GM12873 (cell line): ENCODE results near the gene SLC2A14.

Experiments
- TF ChIP-seq, protein P1 (sequence below): IDR thresholded peaks from 2 replicates; pipeline ENCODE4 v1.5.1; 2012; ENCODE audit warnings: low read depth, mild to moderate bottlenecking, moderate library complexity, low read length, control low read depth; ENCODE audit not compliant: insufficient read depth; ENCODE audit errors: missing control alignments

The SLC2A14 gene

DNA sequence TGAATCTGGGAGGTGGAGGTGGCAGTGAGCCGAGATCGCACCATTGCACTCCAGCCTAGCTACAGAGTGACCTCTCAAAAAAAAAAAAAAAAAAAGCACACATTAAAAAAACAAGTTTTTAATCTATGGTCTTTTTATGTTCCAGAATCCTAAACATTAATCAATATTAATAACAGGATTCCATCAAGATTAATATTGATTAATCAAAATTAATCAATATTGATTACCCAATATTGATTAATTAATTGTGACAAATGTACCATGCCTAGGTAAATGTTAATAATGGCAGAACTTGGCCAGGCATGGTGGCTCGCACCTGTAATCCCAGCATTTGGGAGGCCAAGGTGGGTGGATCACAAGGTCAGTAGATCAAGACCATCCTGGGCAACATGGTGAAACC lies 91.4 kb downstream of the SLC2A14 start:
- TF ChIP-seq, protein P1, sequence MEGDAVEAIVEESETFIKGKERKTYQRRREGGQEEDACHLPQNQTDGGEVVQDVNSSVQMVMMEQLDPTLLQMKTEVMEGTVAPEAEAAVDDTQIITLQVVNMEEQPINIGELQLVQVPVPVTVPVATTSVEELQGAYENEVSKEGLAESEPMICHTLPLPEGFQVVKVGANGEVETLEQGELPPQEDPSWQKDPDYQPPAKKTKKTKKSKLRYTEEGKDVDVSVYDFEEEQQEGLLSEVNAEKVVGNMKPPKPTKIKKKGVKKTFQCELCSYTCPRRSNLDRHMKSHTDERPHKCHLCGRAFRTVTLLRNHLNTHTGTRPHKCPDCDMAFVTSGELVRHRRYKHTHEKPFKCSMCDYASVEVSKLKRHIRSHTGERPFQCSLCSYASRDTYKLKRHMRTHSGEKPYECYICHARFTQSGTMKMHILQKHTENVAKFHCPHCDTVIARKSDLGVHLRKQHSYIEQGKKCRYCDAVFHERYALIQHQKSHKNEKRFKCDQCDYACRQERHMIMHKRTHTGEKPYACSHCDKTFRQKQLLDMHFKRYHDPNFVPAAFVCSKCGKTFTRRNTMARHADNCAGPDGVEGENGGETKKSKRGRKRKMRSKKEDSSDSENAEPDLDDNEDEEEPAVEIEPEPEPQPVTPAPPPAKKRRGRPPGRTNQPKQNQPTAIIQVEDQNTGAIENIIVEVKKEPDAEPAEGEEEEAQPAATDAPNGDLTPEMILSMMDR, result no peak

DNA sequence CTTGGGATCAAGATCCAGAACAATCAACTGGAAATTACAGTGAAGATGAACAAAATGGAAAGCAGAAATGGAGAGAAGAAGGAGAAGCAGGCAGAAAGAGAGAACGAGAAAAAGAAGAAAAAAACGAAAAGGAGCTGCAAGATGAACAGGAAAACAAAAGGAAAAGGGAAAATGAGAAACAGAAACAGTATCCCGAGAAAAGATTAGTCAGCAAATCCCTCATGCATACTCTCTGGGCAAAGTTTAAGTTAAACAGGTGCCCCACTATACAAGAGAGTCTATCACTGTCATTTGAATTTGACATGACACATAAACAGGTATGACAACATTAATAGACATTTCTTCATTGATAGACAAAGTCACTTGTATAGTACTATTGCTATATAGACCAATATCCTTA lies 102.7 kb downstream of the SLC2A14 start:
- TF ChIP-seq, protein P1, result no peak
